AG04450 (cell line): ENCODE measurements around the gene AADAT. TPM values are rescaled to one million over a fixed set of nuclear protein-coding genes. Genes with fewer than 3 reads are reported as not detected.
"Not testable (repeated sequence)": the region's sequence is repeated elsewhere in the genome, so short reads cannot be mapped to it uniquely, and the experiment has no call there.

ENCODE experiments used
- CTCF ChIA-PET: fragments of 300-600, 350-600 bp; formaldehyde crosslinking; extraction: SDS; loops from one replicate; lab custom pipeline; 2022; ENCODE audit warnings: antibody characterized with exemption, inconsistent platforms; lab: Charles Lee
- POLR2A ChIA-PET: fragments of 350-600 bp; formaldehyde crosslinking; extraction: SDS; loops from one replicate; lab custom pipeline; 2021; ENCODE audit warnings: antibody characterized with exemption, inconsistent platforms; lab: Yijun Ruan, JAX
- DNase-seq: peaks from one replicate; pipeline ENCODE4 v3.0.0-alpha.2; 2011; ENCODE audit warnings: low read depth, low spot score
- H3K27ac ChIP-seq: one replicate; pipeline ENCODE4 v1.5.1; 2012; ENCODE audit warnings: low read depth, low read length, control low read depth
- H3K27me3 ChIP-seq: one replicate; pipeline ENCODE4 v1.6.0; 2012; ENCODE audit warnings: low read length; ENCODE audit not compliant: control insufficient read depth, insufficient read depth
- H3K4me3 ChIP-seq: 2 replicates; pipeline ENCODE4 v1.5.1; 2011; ENCODE audit warnings: mild to moderate bottlenecking, low read depth, low read length, control low read depth
- H3K9me3 ChIP-seq: 2 replicates; pipeline ENCODE4 v1.5.1; 2012; ENCODE audit warnings: low read length; ENCODE audit not compliant: control insufficient read depth, insufficient read depth
- polyA plus RNA-seq: library from polyadenylated mRNA; depleted of rRNA; stranded (reverse); fragments of >200 nt; gene quantifications from 2 replicates; pipeline ENCODE4 v1.2.3, GENCODE V29; 2011
- TF ChIP-seq, protein P1 (sequence below): IDR thresholded peaks from 2 replicates; pipeline ENCODE4 v1.5.1; 2011; ENCODE audit warnings: low read depth, low read length, control low read depth, inconsistent platforms

AADAT gene
- polyA plus RNA-seq, 1 experiment = 17.8 TPM

DNA sequence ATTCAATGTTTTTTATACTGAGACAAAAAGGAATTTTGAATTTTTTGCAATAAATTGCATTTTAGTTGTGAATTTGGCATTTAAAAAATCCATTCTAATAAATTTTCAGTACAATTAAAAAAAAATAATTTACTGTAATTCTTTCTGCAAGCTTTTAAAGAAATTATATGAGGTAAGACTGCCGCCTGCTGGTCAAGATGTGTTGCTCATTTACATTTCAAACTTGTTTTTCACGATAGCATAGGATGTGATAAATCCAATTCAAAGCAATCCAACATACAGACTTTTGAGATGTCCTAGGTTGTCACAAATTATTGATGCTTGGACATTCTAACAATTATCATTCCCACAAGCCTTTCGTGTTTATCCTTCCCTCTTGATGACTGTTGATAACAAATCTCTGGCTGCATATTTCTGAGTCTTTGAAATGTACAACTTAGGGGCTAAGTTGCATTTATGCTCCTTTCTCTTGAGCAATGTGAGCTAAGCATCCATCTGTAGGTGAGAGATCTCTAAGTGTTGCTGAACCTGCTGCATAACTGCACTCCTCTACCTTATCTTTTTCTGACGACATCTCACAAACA is 41.9 kb downstream of the AADAT start:
- no peak overlapping the region for H3K27ac ChIP-seq
- H3K4me3 ChIP-seq = no peak overlapping the region
- CTCF ChIA-PET = interaction anchor here (0.5 to 4.1 kb wide), 29 partner anchors 9 to 436 kb away, joined by 3 to 152 read pairs (median 5); partner anchors contain the start of genes MFAP3L and NEK1
- POLR2A ChIA-PET = no interaction called here
- H3K27me3 ChIP-seq = peaks cover 3% of the 10 kb centered on the region
- peak; percentile 49 for DNase-seq
- no peaks in the 10 kb centered on the region for H3K9me3 ChIP-seq
- TF ChIP-seq, protein P1, sequence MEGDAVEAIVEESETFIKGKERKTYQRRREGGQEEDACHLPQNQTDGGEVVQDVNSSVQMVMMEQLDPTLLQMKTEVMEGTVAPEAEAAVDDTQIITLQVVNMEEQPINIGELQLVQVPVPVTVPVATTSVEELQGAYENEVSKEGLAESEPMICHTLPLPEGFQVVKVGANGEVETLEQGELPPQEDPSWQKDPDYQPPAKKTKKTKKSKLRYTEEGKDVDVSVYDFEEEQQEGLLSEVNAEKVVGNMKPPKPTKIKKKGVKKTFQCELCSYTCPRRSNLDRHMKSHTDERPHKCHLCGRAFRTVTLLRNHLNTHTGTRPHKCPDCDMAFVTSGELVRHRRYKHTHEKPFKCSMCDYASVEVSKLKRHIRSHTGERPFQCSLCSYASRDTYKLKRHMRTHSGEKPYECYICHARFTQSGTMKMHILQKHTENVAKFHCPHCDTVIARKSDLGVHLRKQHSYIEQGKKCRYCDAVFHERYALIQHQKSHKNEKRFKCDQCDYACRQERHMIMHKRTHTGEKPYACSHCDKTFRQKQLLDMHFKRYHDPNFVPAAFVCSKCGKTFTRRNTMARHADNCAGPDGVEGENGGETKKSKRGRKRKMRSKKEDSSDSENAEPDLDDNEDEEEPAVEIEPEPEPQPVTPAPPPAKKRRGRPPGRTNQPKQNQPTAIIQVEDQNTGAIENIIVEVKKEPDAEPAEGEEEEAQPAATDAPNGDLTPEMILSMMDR = peak; percentile 80

GRCh38 chr4:170046156-170046555 is 43.6 kb downstream of the AADAT start:
- H3K27me3 ChIP-seq, DNase-seq, H3K9me3 ChIP-seq, POLR2A ChIA-PET, H3K4me3 ChIP-seq, H3K27ac ChIP-seq: not testable (repeated sequence)
- CTCF ChIA-PET = interaction anchor here (2.1 kb wide), 1 partner anchor 236 kb away, joined by 17 read pairs; no protein-coding TSS in a partner anchor

DNA sequence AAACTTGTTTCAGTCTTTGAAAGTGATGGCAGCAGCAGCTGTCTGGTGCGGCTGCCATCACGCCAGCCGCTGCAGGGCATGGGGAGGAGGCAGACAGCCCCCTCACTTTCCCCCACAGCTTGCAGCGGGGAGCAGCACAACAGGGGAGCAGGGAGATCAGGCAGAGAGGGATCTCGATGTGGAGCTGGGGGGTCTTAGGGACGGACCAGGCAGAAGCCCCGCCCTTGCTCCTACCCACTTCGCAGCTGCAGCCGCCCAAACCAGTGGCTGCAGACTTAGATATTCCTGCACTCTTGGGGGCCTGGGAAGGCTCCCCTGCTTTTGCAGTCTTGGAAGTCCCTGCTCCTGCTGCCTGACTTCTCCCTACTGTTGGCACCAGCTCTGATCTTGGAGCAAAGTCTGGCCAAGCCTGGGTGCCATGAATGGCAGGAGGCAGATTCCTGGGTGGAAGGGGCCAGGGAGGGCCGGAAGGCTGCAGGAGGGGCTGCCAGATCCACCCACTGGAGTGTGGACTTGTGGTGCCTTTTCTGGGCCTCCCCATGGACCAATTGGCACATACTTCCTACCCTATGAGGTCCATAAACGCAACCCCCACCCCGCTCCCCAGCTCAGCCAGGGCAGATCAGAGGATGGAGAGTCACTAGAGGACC is 49.6 kb downstream of the AADAT start:
- POLR2A ChIA-PET = no interaction called here
- no peak for DNase-seq
- H3K27ac ChIP-seq = no peak overlapping the region
- no peaks in the 10 kb centered on the region for H3K9me3 ChIP-seq
- H3K4me3 ChIP-seq = no peak overlapping the region
- TF ChIP-seq, protein P1 = no peak
- CTCF ChIA-PET = no interaction called here
- no peaks in the 10 kb centered on the region for H3K27me3 ChIP-seq

GRCh38 chr4:170038769-170039168 is 51.0 kb downstream of the AADAT start:
- CTCF ChIA-PET = interaction anchor here (1.0 kb wide), 1 partner anchor 9 kb away, joined by 3 read pairs; no protein-coding TSS in a partner anchor
- Histone ChIP-seq H3K4me3 (no peak overlapping the region), H3K9me3 (no peaks in the 10 kb centered on the region), H3K27me3 (no peaks in the 10 kb centered on the region), H3K27ac (no peak overlapping the region)
- POLR2A ChIA-PET = no interaction called here
- DNase-seq = no peak
- TF ChIP-seq, protein P1 = no peak

DNA sequence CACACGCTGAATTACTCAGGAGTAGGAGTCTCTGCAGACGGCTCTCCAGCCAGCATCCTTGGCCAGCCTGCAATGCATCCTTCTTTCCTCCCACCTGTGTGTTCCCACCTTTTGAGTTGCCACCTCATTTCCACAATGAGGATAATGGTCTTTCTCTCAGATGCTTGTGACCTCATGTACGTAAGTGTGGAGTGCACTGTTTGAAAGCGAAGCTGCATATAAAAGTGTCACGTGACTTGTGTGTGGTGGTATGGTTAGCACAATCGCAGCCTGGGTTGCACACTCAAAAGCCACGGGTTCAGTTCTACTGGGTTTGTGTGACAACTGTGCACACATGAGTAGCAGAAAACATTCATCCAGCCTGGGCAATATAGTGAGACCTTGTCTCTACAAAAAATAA is 51.5 kb downstream of the AADAT start:
- no peak for DNase-seq
- Histone ChIP-seq H3K27ac (no peak overlapping the region), H3K27me3 (no peaks in the 10 kb centered on the region), H3K9me3 (no peaks in the 10 kb centered on the region), H3K4me3 (no peak overlapping the region)
- CTCF ChIA-PET = interaction anchor here (1.0 kb wide), 1 partner anchor 10 kb away, joined by 3 read pairs; no protein-coding TSS in a partner anchor
- POLR2A ChIA-PET = no interaction called here
- TF ChIP-seq, protein P1 = no peak
